DND-41 (cell line): ENCODE measurements around the gene ANTKMT.

ENCODE experiments used
- EZH2 ChIP-seq: IDR thresholded peaks from 3 replicates; pipeline ENCODE4 v1.6.1; 2012; ENCODE audit warnings: borderline replicate concordance, low read depth, mild to moderate bottlenecking, moderate library complexity, low read length, inconsistent platforms; ENCODE audit not compliant: severe bottlenecking
- TF ChIP-seq, protein P1 (sequence below): IDR thresholded peaks from 2 replicates; pipeline ENCODE4 v1.5.1; 2012; ENCODE audit warnings: borderline replicate concordance, low read length, moderate library complexity, mild to moderate bottlenecking; ENCODE audit not compliant: poor library complexity, severe bottlenecking; ENCODE audit errors: extremely low read depth

DNA sequence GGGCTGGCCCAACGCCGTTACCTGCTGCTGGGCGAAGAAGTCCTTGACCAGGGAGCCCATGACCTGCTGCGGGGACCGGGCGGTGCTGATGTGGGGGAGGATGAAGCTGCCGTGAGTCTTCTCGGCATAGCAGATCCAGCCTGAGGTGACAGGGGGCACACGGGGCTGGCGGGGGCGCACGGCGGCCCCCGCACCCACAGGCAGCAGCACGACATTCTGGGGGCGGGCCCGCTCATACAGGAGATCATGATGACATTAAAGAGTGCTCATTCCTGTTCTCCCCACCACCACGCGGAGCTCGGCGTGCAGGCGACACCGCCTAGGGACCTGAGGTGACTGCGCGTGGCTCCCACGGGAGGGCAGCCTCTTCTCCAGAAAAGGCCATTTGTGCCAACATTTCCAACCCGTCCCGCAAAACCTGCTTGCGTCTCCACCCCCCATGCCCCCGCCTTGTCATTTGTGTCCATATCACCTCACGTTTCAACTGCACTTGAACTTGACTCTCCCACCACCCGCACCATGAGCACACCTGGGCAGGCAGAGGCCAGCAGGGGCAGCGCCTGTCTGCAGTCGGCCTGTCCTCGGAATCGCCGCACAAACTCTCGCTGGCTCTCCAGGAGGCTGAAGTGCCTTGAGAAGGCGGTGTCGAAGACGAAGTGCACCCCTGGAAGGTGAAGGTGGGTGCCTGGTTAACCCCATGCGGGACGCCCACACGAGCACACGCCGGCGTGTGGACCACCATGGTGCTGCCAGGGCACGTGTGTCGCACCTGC lies 13.4 kb downstream of the ANTKMT start:
- TF ChIP-seq, protein P1, sequence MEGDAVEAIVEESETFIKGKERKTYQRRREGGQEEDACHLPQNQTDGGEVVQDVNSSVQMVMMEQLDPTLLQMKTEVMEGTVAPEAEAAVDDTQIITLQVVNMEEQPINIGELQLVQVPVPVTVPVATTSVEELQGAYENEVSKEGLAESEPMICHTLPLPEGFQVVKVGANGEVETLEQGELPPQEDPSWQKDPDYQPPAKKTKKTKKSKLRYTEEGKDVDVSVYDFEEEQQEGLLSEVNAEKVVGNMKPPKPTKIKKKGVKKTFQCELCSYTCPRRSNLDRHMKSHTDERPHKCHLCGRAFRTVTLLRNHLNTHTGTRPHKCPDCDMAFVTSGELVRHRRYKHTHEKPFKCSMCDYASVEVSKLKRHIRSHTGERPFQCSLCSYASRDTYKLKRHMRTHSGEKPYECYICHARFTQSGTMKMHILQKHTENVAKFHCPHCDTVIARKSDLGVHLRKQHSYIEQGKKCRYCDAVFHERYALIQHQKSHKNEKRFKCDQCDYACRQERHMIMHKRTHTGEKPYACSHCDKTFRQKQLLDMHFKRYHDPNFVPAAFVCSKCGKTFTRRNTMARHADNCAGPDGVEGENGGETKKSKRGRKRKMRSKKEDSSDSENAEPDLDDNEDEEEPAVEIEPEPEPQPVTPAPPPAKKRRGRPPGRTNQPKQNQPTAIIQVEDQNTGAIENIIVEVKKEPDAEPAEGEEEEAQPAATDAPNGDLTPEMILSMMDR, result no peak
- no peak for TF ChIP-seq EZH2
